ENCODE measurements around the gene KCTD2. TPM values are rescaled to one million over a fixed set of nuclear protein-coding genes. Genes with fewer than 3 reads are reported as not detected.

KCTD2 gene
- total RNA-seq, 2 donors from 2014 or later, result 27.7 to 32.8 TPM

DNA sequence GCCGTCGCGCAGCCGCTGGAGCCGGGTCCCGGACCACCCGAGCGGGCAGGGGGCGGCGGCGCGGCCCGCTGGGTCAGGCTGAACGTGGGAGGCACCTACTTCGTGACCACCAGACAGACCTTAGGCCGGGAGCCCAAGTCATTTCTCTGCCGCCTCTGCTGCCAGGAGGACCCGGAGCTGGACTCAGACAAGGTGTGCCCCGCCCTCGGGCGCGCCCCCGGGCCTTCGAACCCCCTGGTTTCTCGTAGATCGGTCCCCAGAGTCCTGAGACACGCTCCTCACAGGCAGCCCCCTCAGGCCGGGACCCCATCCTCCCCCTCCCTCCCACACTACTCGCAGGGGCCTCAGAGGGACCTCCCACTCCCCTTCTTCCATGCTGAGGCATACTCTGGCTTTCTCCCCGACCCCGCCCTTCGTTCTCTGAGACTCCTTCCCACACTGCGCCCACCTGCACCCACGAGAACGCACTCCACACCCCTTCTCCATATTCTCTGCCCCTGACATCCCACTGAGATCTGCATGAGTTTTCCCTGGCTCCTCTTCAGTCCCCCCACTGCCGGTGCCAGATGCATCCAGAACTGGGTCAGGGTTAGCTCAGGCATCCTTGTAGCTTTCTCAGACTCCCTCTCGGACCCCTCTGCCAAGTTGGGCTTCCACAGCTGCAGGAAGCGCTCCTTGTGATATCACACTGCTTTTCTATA lies 523 bp downstream of the KCTD2 start:
- Mint-ChIP-seq H3K27ac (peak overlapping the region; percentile 93), H3K27me3 (ENCODE audit: insufficient read depth) (no peaks in the 10 kb centered on the region)
- DNase-seq, result peak; percentile 73

DNA sequence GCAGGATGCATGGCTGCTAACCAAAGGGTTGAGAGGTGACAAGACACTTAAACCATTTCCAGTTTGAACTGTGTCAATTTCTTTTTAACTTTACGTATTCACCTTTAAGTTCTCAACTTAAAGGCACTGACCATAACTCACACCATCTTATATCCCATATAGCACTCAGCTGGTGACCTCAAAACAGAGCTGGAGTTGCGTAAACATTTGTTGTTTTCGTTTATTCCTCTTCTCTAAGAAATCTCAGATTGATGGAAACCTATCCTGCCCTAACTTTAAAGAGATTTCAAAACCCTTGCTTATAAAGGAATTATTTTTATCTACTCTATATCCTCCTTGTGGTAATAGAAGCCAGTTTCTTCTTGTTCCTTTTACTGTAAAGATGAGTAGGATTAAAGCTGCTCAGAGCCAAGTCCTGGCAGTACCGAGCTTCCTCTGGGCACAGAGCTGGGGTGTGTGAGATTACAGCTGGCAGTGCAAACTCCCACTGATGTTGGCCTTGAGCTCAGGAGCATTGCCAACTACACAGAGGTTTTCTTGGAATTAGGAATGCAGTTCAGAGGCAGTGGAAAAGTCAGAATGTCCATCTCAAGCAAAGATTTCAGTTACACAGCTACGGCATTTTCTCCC lies 1.3 kb downstream of the KCTD2 start:
- no peaks in the 10 kb centered on the region for H3K4me1 ChIP-seq (ENCODE audit: control insufficient read depth, insufficient read depth, low read length)
- Mint-ChIP-seq H3K4me3 (peak overlapping the region; percentile 98), H3K4me1 (peaks cover 29% of the 10 kb centered on the region), H3K27me3 (ENCODE audit: insufficient read depth) (no peaks in the 10 kb centered on the region), H3K36me3 (ENCODE audit: low read depth) (peaks cover 45% of the 10 kb centered on the region), H3K9me3 (no peaks in the 10 kb centered on the region), H3K27ac (peak overlapping the region; percentile 93)
- peaks cover 32% of the 10 kb centered on the region for H3K36me3 ChIP-seq (ENCODE audit: control insufficient read depth, insufficient read depth, low read length)
- WGBS, 2 experiments (ENCODE audit: insufficient coverage in 1 of 2, insufficient read length in 1 of 2), result 57 to 64% methylated on average over 4 to 5 of the region's 5 CpGs
- peak overlapping the region; percentile 63 for H3K9ac ChIP-seq (ENCODE audit: extremely low read depth, low read length, poor library complexity, severe bottlenecking)
- no peaks in the 10 kb centered on the region for H3K27me3 ChIP-seq (ENCODE audit: control insufficient read depth, insufficient read depth, low read length, poor library complexity, severe bottlenecking)
- H3K27ac ChIP-seq (ENCODE audit: low read depth, low read length), result no peak overlapping the region
- H3K9me3 ChIP-seq (ENCODE audit: control insufficient read depth, low read length), result no peaks in the 10 kb centered on the region
- no peak for DNase-seq
- TF ChIP-seq, protein P1, sequence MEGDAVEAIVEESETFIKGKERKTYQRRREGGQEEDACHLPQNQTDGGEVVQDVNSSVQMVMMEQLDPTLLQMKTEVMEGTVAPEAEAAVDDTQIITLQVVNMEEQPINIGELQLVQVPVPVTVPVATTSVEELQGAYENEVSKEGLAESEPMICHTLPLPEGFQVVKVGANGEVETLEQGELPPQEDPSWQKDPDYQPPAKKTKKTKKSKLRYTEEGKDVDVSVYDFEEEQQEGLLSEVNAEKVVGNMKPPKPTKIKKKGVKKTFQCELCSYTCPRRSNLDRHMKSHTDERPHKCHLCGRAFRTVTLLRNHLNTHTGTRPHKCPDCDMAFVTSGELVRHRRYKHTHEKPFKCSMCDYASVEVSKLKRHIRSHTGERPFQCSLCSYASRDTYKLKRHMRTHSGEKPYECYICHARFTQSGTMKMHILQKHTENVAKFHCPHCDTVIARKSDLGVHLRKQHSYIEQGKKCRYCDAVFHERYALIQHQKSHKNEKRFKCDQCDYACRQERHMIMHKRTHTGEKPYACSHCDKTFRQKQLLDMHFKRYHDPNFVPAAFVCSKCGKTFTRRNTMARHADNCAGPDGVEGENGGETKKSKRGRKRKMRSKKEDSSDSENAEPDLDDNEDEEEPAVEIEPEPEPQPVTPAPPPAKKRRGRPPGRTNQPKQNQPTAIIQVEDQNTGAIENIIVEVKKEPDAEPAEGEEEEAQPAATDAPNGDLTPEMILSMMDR (conservative IDR thresholded peaks at IDR 0.05), result no peak
- H3K4me3 ChIP-seq (ENCODE audit: low read length), result peak overlapping the region; percentile 93

More for the DNA sequence above, 523 bp downstream of the KCTD2 start:
- H3K4me1 Mint-ChIP-seq, result peaks cover 31% of the 10 kb centered on the region
- peak overlapping the region; percentile 63 for H3K9ac ChIP-seq (ENCODE audit: extremely low read depth, low read length, poor library complexity, severe bottlenecking)
- H3K9me3 ChIP-seq (ENCODE audit: control insufficient read depth, low read length), result no peaks in the 10 kb centered on the region
- H3K27ac ChIP-seq (ENCODE audit: low read depth, low read length), result no peak overlapping the region
- 0 to 5% methylated on average over 17 to 38 of the region's 38 CpGs for WGBS, 2 experiments (ENCODE audit: insufficient coverage in 1 of 2, insufficient read length in 1 of 2)
- peaks cover 37% of the 10 kb centered on the region for H3K36me3 Mint-ChIP-seq (ENCODE audit: low read depth)
- peaks cover 27% of the 10 kb centered on the region for H3K36me3 ChIP-seq (ENCODE audit: control insufficient read depth, insufficient read depth, low read length)
- H3K27me3 ChIP-seq (ENCODE audit: control insufficient read depth, insufficient read depth, low read length, poor library complexity, severe bottlenecking), result no peaks in the 10 kb centered on the region
- peak overlapping the region; percentile 98 for H3K4me3 Mint-ChIP-seq
- H3K4me3 ChIP-seq (ENCODE audit: low read length), result peak overlapping the region; percentile 93
- TF ChIP-seq, protein P1 (conservative IDR thresholded peaks at IDR 0.05), result no peak
- no peaks in the 10 kb centered on the region for H3K9me3 Mint-ChIP-seq
- no peaks in the 10 kb centered on the region for H3K4me1 ChIP-seq (ENCODE audit: control insufficient read depth, insufficient read depth, low read length)

DNA sequence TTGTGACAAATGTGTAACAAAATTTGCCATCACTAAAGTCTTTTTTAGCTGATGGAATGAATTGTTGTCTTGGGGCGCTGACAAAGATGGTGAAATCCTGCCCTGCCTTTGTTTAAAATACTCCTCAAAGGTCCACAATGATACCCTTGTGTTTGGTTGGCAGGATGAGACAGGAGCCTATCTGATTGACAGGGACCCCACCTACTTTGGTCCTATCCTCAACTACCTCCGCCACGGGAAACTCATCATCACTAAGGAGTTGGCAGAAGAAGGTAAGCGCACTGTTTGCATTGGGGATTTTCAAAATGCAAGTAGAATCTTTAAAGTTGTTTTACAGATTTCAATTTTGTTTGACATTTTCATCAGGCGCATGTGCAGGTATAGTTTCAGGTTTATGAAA lies 2.0 kb downstream of the KCTD2 start:
- Mint-ChIP-seq H3K36me3 (ENCODE audit: low read depth) (peaks cover 52% of the 10 kb centered on the region), H3K27me3 (ENCODE audit: insufficient read depth) (no peaks in the 10 kb centered on the region), H3K4me3 (peak overlapping the region; percentile 98), H3K9me3 (no peaks in the 10 kb centered on the region), H3K4me1 (peaks cover 29% of the 10 kb centered on the region), H3K27ac (no peak overlapping the region)
- Histone ChIP-seq H3K9ac (ENCODE audit: extremely low read depth, low read length, poor library complexity, severe bottlenecking) (no peak overlapping the region), H3K4me3 (ENCODE audit: low read length) (peak overlapping the region; percentile 93), H3K9me3 (ENCODE audit: control insufficient read depth, low read length) (no peaks in the 10 kb centered on the region), H3K27me3 (ENCODE audit: control insufficient read depth, insufficient read depth, low read length, poor library complexity, severe bottlenecking) (no peaks in the 10 kb centered on the region), H3K4me1 (ENCODE audit: control insufficient read depth, insufficient read depth, low read length) (no peaks in the 10 kb centered on the region), H3K27ac (ENCODE audit: low read depth, low read length) (no peak overlapping the region), H3K36me3 (ENCODE audit: control insufficient read depth, insufficient read depth, low read length) (peaks cover 38% of the 10 kb centered on the region)
- TF ChIP-seq, protein P1 (conservative IDR thresholded peaks at IDR 0.05), result no peak
- no peak for DNase-seq
- WGBS, 2 experiments (ENCODE audit: insufficient coverage in 1 of 2, insufficient read length in 1 of 2), result 89 to 92% methylated on average over 3 to 5 of the region's 5 CpGs
